ENCODE data around the gene CXCL3. TPM values are rescaled to one million over a fixed set of nuclear protein-coding genes. Genes with fewer than 3 reads are reported as not detected.

The CXCL3 gene
- total and polyA plus RNA-seq, 2 donors (not counting 1 experiment from before 2014, with no cell fraction given): 0.51 to 2.5 TPM

GRCh38 chr4:74031576-74031975 is 6.9 kb downstream of the CXCL3 start:
- H3K4me3 ChIP-seq (replicated peaks in 1 of 4; ENCODE audit: control extremely low read depth in 1 of 4, insufficient read depth in 1 of 4, low read depth in 3 of 4, low read length in 4 of 4): no peak overlapping the region
- no peaks in the 10 kb centered on the region for H4K20me1 ChIP-seq (ENCODE audit: control insufficient read depth, extremely low read depth, insufficient read depth, low read length)
- H3K9me3 ChIP-seq (ENCODE audit: control insufficient read depth, insufficient read depth, low read depth, low read length): no peaks in the 10 kb centered on the region
- H3K36me3 ChIP-seq (ENCODE audit: control insufficient read depth, insufficient read depth, low read length): no peaks in the 10 kb centered on the region
- H3K27me3 ChIP-seq (ENCODE audit: control insufficient read depth, insufficient read depth, low read length): no peaks in the 10 kb centered on the region
- no peak overlapping the region for H2AFZ ChIP-seq (ENCODE audit: low read length)
- no peaks in the 10 kb centered on the region for H3K79me2 ChIP-seq (ENCODE audit: control insufficient read depth, insufficient read depth, low read length)
- no peak overlapping the region for H3K27ac ChIP-seq (ENCODE audit: insufficient read depth, low read length)
- H3K4me1 ChIP-seq (ENCODE audit: control insufficient read depth, extremely low read depth, insufficient read depth, low read length): no peaks in the 10 kb centered on the region
- no peak overlapping the region for H3K9ac ChIP-seq (ENCODE audit: insufficient read depth, low read length)
- no peak for DNase-seq (ENCODE audit: low read depth in 2 of 2)
- H3K4me2 ChIP-seq (ENCODE audit: extremely low read depth, insufficient read depth, low read length): no peak overlapping the region
- TF ChIP-seq EZH2 (IDR thresholded peaks at IDR 0.05; ENCODE audit: low read length, missing control alignments) (no peak), CTCF (conservative IDR thresholded peaks at IDR 0.05 in 1 of 2, IDR thresholded peaks at IDR 0.05 in 1 of 2; ENCODE audit: low read depth in 1 of 2, low read length in 2 of 2) (no peak)

- Histone ChIP-seq H3K27me3 (ENCODE audit: control insufficient read depth, insufficient read depth, low read length) (no peaks in the 10 kb centered on the region), H3K4me1 (ENCODE audit: control insufficient read depth, extremely low read depth, insufficient read depth, low read length) (no peaks in the 10 kb centered on the region), H3K27ac (ENCODE audit: insufficient read depth, low read length) (no peak overlapping the region), H3K4me2 (ENCODE audit: extremely low read depth, insufficient read depth, low read length) (no peak overlapping the region), H3K9ac (ENCODE audit: insufficient read depth, low read length) (no peak overlapping the region), H3K9me3 (ENCODE audit: control insufficient read depth, insufficient read depth, low read depth, low read length) (no peaks in the 10 kb centered on the region), H4K20me1 (ENCODE audit: control insufficient read depth, extremely low read depth, insufficient read depth, low read length) (no peaks in the 10 kb centered on the region), H3K36me3 (ENCODE audit: control insufficient read depth, insufficient read depth, low read length) (no peaks in the 10 kb centered on the region), H3K4me3 (replicated peaks in 1 of 4; ENCODE audit: control extremely low read depth in 1 of 4, insufficient read depth in 1 of 4, low read depth in 3 of 4, low read length in 4 of 4) (no peak overlapping the region), H3K79me2 (ENCODE audit: control insufficient read depth, insufficient read depth, low read length) (no peaks in the 10 kb centered on the region), H2AFZ (ENCODE audit: low read length) (no peak overlapping the region)
- TF ChIP-seq CTCF (conservative IDR thresholded peaks at IDR 0.05 in 1 of 2, IDR thresholded peaks at IDR 0.05 in 1 of 2; ENCODE audit: low read depth in 1 of 2, low read length in 2 of 2) (no peak), EZH2 (IDR thresholded peaks at IDR 0.05; ENCODE audit: low read length, missing control alignments) (no peak)
- DNase-seq (ENCODE audit: low read depth in 2 of 2): no peak
Measured at GRCh38 chr4:74030285-74030684, 8.2 kb downstream of the CXCL3 start.

GRCh38 chr4:74028504-74028903 is 10.0 kb downstream of the CXCL3 start:
- Histone ChIP-seq H3K27ac (ENCODE audit: insufficient read depth, low read length) (no peak overlapping the region), H3K79me2 (ENCODE audit: control insufficient read depth, insufficient read depth, low read length) (no peaks in the 10 kb centered on the region), H3K4me3 (replicated peaks in 1 of 4; ENCODE audit: control extremely low read depth in 1 of 4, insufficient read depth in 1 of 4, low read depth in 3 of 4, low read length in 4 of 4) (no peak overlapping the region), H3K27me3 (ENCODE audit: control insufficient read depth, insufficient read depth, low read length) (no peaks in the 10 kb centered on the region), H2AFZ (ENCODE audit: low read length) (no peak overlapping the region), H3K4me2 (ENCODE audit: extremely low read depth, insufficient read depth, low read length) (no peak overlapping the region), H4K20me1 (ENCODE audit: control insufficient read depth, extremely low read depth, insufficient read depth, low read length) (no peaks in the 10 kb centered on the region), H3K4me1 (ENCODE audit: control insufficient read depth, extremely low read depth, insufficient read depth, low read length) (no peaks in the 10 kb centered on the region), H3K9me3 (ENCODE audit: control insufficient read depth, insufficient read depth, low read depth, low read length) (no peaks in the 10 kb centered on the region), H3K9ac (ENCODE audit: insufficient read depth, low read length) (no peak overlapping the region), H3K36me3 (ENCODE audit: control insufficient read depth, insufficient read depth, low read length) (no peaks in the 10 kb centered on the region)
- no peak for DNase-seq (ENCODE audit: low read depth in 2 of 2)
- TF ChIP-seq EZH2 (IDR thresholded peaks at IDR 0.05; ENCODE audit: low read length, missing control alignments) (no peak), CTCF (conservative IDR thresholded peaks at IDR 0.05 in 1 of 2, IDR thresholded peaks at IDR 0.05 in 1 of 2; ENCODE audit: low read depth in 1 of 2, low read length in 2 of 2) (no peak)
